ENCODE measurements around the gene PPIF.

DNA sequence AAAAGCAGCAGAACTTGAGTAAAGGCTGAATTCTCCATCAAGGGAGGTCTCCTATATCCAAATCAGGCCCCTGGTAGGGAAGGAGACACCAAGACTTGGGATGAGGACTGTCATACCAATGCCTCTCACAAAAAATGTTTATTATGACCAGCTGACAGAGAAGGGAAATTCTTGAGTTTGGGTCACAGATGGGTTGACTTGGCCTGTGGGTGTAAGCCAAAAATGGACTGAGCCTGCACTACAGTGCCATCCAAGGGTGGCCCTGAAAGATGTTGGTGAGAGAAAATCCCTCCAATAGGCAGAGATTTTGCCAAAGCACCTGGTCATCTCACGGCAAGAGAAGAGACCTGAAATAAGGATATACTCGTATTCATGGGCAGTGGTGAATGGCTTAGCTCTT is 27.0 kb upstream of the PPIF start:
- TF ChIP-seq CTCF (IDR thresholded peaks at IDR 0.05; ENCODE audit: low read depth, low read length, missing input control) (no peak), SP1 (IDR thresholded peaks at IDR 0.05) (no peak), GABPA (IDR thresholded peaks at IDR 0.05 in 1 of 2, conservative IDR thresholded peaks at IDR 0.05 in 1 of 2) (no peak), TAF1 (conservative IDR thresholded peaks at IDR 0.05) (no peak), RAD21 (IDR thresholded peaks at IDR 0.05) (no peak), HNF4G (IDR thresholded peaks at IDR 0.05) (no peak), REST (IDR thresholded peaks at IDR 0.05) (no peak)
- TF ChIP-seq, protein P1, sequence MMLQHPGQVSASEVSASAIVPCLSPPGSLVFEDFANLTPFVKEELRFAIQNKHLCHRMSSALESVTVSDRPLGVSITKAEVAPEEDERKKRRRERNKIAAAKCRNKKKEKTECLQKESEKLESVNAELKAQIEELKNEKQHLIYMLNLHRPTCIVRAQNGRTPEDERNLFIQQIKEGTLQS (IDR thresholded peaks at IDR 0.05) = no peak
